Left lung (tissue), 10 donors: ENCODE data around the gene SPRR2D. TPM values are rescaled to one million over a fixed set of nuclear protein-coding genes. Genes with fewer than 3 reads are reported as not detected.
"Not testable (repeated sequence)": the region's sequence is repeated elsewhere in the genome, so short reads cannot be mapped to it uniquely, and the experiment has no call there.

Experiments
- ATAC-seq: fragments of 200-7000 bp; cut with Tn5 transposase; one replicate; pipeline ENCODE4 v1.9.1; 2020; ENCODE audit warnings: moderate library complexity
- DNase-seq, 4 donors: peaks; one replicate each; pipeline ENCODE4 v3.0.0-alpha.2; 2013 to 2020
- H3K27ac ChIP-seq, 2 donors: fragments of 200-600 bp; sonication (generic) in 1 of 2; one replicate each; pipeline versions ENCODE4 v1.5.0 to v1.8.0; 2020 to 2021
- H3K27me3 ChIP-seq, 2 donors: fragments of 200-600 bp; sonication (generic) in 1 of 2; one replicate each; pipeline versions ENCODE4 v1.5.0 to v1.8.0; 2020 to 2021
- H3K36me3 ChIP-seq, 2 donors: fragments of 200-600 bp; sonication (generic) in 1 of 2; one replicate each; pipeline versions ENCODE4 v1.5.0 to v1.8.0; 2020 to 2021
- H3K4me1 ChIP-seq, 2 donors: fragments of 200-600 bp; one replicate each; pipeline ENCODE4 v1.8.0; 2021
- H3K4me3 ChIP-seq, 2 donors: fragments of 200-600 bp; sonication (generic) in 1 of 2; one replicate each; pipeline versions ENCODE4 v1.5.0 to v1.8.0; 2020 to 2021; ENCODE audit warnings: mild to moderate bottlenecking in 1 of 2
- H3K9me3 ChIP-seq, 2 donors: fragments of 200-600 bp; sonication (generic) in 1 of 2; one replicate each; pipeline versions ENCODE4 v1.5.0 to v1.8.0; 2020 to 2021
- CTCF ChIP-seq, 2 donors: fragments of 200-600 bp; sonication (generic) in 1 of 2; IDR thresholded peaks; one replicate each; pipeline versions ENCODE4 v1.5.0 to v1.8.0; 2021; ENCODE audit warnings: antibody characterized with exemption in 2 of 2
- intact Hi-C, 2 donors: fragments of 100-400 bp; cut with DNase I; formaldehyde crosslinking; loops; one replicate each; pipeline versions ENCODE4 v1.11.2 to v1.14.2; 2022
- polyA plus RNA-seq, 6 donors: library from polyadenylated mRNA; unstranded; fragments of 120-200 nt; gene quantifications; one replicate each; pipeline ENCODE4 v1.2.1, GENCODE V29; 2013; ENCODE audit not compliant: insufficient read length in 6 of 6
- total RNA-seq, 2 donors: library from RNA; stranded (reverse); fragmentation: NEBNext Ultra II Directional; extraction: Animal tissue kit (Norgen Biotek cat#: 25700); gene quantifications; one replicate each; pipeline ENCODE4 v1.2.1, GENCODE V29; 2021
- donor health status: DM: no; HTN: yes; CAD: no.
- donor health status: DM: no; HTN: no; CAD: no.

The SPRR2D gene
- total and polyA plus RNA-seq, 8 donors, result not detected

- Histone ChIP-seq H3K9me3 (no peaks in the 10 kb centered on the region), H3K27ac (no peak overlapping the region), H3K27me3 (no peaks in the 10 kb centered on the region), H3K4me1 (no peaks in the 10 kb centered on the region), H3K4me3 (no peak overlapping the region), H3K36me3 (no peaks in the 10 kb centered on the region)
- ATAC-seq (no peak), DNase-seq (no peak)
- TF ChIP-seq CTCF (IDR thresholded peaks at IDR 0.05), result no peak
- intact Hi-C loops, result no loop called here
Measured at GRCh38 chr1:153028766-153029165, 12.2 kb downstream of the SPRR2D start.

GRCh38 chr1:153025797-153026196 is 15.1 kb downstream of the SPRR2D start:
- Histone ChIP-seq H3K27me3 (no peaks in the 10 kb centered on the region), H3K27ac (no peak overlapping the region), H3K4me1 (no peaks in the 10 kb centered on the region), H3K36me3 (no peaks in the 10 kb centered on the region), H3K4me3 (no peak overlapping the region), H3K9me3 (no peaks in the 10 kb centered on the region)
- no peak for DNase-seq
- intact Hi-C loops, result no loop called here
- ATAC-seq, result no peak
- TF ChIP-seq CTCF (IDR thresholded peaks at IDR 0.05), result no peak

GRCh38 chr1:153024413-153024812 is 16.5 kb downstream of the SPRR2D start:
- Histone ChIP-seq H3K4me3 (no peak overlapping the region), H3K27me3 (no peaks in the 10 kb centered on the region), H3K4me1 (no peaks in the 10 kb centered on the region), H3K27ac (no peak overlapping the region), H3K9me3 (no peaks in the 10 kb centered on the region), H3K36me3 (no peaks in the 10 kb centered on the region)
- intact Hi-C loops, result no loop called here
- ATAC-seq (no peak), DNase-seq (no peak)
- no peak for TF ChIP-seq CTCF (IDR thresholded peaks at IDR 0.05)

- no peak for ATAC-seq
- DNase-seq, result no peak
- Histone ChIP-seq H3K27ac (no peak overlapping the region), H3K4me3 (no peak overlapping the region), H3K9me3 (no peaks in the 10 kb centered on the region), H3K4me1 (no peaks in the 10 kb centered on the region), H3K36me3 (no peaks in the 10 kb centered on the region), H3K27me3 (no peaks in the 10 kb centered on the region)
- no peak for TF ChIP-seq CTCF (IDR thresholded peaks at IDR 0.05)
- intact Hi-C loops, result no loop called here
Measured at GRCh38 chr1:153023109-153023508, 17.8 kb downstream of the SPRR2D start.

GRCh38 chr1:153022340-153022739 is 18.6 kb downstream of the SPRR2D start:
- H3K4me3 ChIP-seq, H3K27ac ChIP-seq, DNase-seq, intact Hi-C loops, H3K4me1 ChIP-seq, H3K36me3 ChIP-seq, H3K9me3 ChIP-seq, H3K27me3 ChIP-seq, ATAC-seq: not testable (repeated sequence)

GRCh38 chr1:153021829-153022228 is 19.1 kb downstream of the SPRR2D start:
- H3K4me1 ChIP-seq, intact Hi-C loops, H3K36me3 ChIP-seq, H3K4me3 ChIP-seq, H3K27me3 ChIP-seq, ATAC-seq, H3K9me3 ChIP-seq, DNase-seq, H3K27ac ChIP-seq: not testable (repeated sequence)

- H3K9me3 ChIP-seq, H3K27me3 ChIP-seq, H3K4me3 ChIP-seq, H3K4me1 ChIP-seq, H3K36me3 ChIP-seq, H3K27ac ChIP-seq, ATAC-seq, intact Hi-C loops, DNase-seq: not testable (repeated sequence)
Measured at GRCh38 chr1:153011235-153011758, 29.6 kb downstream of the SPRR2D start.
